ENCODE data around the gene F7.
"Not testable (repeated sequence)": the region's sequence is repeated elsewhere in the genome, so short reads cannot be mapped to it uniquely, and the experiment has no call there.

Gene F7

GRCh38 chr13:113105032-113105920 lies at the start of gene F7:
TSS of gene F7 (plus strand) at chr13:113105791. CDS start at chr13:113105842, 51 bp downstream.
- in situ Hi-C loops (cut with HindIII; ENCODE audit: low sequenced_read_pairs) = no loop called here
- no peak for DNase-seq (ENCODE audit: low read depth)
- TF ChIP-seq CTCF (IDR thresholded peaks at IDR 0.05; ENCODE audit: low read depth, low read length, missing control alignments) = no peak
- H3K4me3 ChIP-seq (ENCODE audit: low read depth, low read length) = no peak within 1 kb of the TSS

- no peak for DNase-seq (ENCODE audit: low read depth)
- TF ChIP-seq CTCF (IDR thresholded peaks at IDR 0.05; ENCODE audit: low read depth, low read length, missing control alignments) = no peak
- no peak overlapping the region for H3K4me3 ChIP-seq (ENCODE audit: low read depth, low read length)
- in situ Hi-C loops (cut with HindIII; ENCODE audit: low sequenced_read_pairs) = no loop called here
Observed at GRCh38 chr13:113057084-113057483, 48.5 kb upstream of the F7 start.

GRCh38 chr13:113057559-113057958 lies 48.0 kb upstream of the F7 start:
- in situ Hi-C loops (cut with HindIII; ENCODE audit: low sequenced_read_pairs); H3K4me3 ChIP-seq (ENCODE audit: low read depth, low read length); DNase-seq (ENCODE audit: low read depth): not testable (repeated sequence)

GRCh38 chr13:113058129-113058987 lies 47.2 kb upstream of the F7 start:
- TF ChIP-seq CTCF (IDR thresholded peaks at IDR 0.05; ENCODE audit: low read depth, low read length, missing control alignments) = no peak
- in situ Hi-C loops (cut with HindIII; ENCODE audit: low sequenced_read_pairs) = no loop called here
- DNase-seq (ENCODE audit: low read depth) = no peak
- H3K4me3 ChIP-seq (ENCODE audit: low read depth, low read length) = no peak overlapping the region

- DNase-seq (ENCODE audit: low read depth) = no peak
- TF ChIP-seq CTCF (IDR thresholded peaks at IDR 0.05; ENCODE audit: low read depth, low read length, missing control alignments) = no peak
- H3K4me3 ChIP-seq (ENCODE audit: low read depth, low read length) = no peak overlapping the region
- in situ Hi-C loops (cut with HindIII; ENCODE audit: low sequenced_read_pairs) = no loop called here
Observed at GRCh38 chr13:113058988-113059850, 46.4 kb upstream of the F7 start.

GRCh38 chr13:113059891-113060290 lies 45.7 kb upstream of the F7 start:
- no peak for TF ChIP-seq CTCF (IDR thresholded peaks at IDR 0.05; ENCODE audit: low read depth, low read length, missing control alignments)
- in situ Hi-C loops (cut with HindIII; ENCODE audit: low sequenced_read_pairs) = no loop called here
- no peak overlapping the region for H3K4me3 ChIP-seq (ENCODE audit: low read depth, low read length)
- DNase-seq (ENCODE audit: low read depth) = no peak

Measured in astrocyte of the cerebellum (primary cell).